ENCODE results near the gene CHRNA10.

The CHRNA10 gene

GRCh38 chr11:3683039-3683438, 11.9 kb upstream of the CHRNA10 start:
- no peak overlapping the region for H3K4me3 ChIP-seq (ENCODE audit: low read length)
- TF ChIP-seq, protein P1, sequence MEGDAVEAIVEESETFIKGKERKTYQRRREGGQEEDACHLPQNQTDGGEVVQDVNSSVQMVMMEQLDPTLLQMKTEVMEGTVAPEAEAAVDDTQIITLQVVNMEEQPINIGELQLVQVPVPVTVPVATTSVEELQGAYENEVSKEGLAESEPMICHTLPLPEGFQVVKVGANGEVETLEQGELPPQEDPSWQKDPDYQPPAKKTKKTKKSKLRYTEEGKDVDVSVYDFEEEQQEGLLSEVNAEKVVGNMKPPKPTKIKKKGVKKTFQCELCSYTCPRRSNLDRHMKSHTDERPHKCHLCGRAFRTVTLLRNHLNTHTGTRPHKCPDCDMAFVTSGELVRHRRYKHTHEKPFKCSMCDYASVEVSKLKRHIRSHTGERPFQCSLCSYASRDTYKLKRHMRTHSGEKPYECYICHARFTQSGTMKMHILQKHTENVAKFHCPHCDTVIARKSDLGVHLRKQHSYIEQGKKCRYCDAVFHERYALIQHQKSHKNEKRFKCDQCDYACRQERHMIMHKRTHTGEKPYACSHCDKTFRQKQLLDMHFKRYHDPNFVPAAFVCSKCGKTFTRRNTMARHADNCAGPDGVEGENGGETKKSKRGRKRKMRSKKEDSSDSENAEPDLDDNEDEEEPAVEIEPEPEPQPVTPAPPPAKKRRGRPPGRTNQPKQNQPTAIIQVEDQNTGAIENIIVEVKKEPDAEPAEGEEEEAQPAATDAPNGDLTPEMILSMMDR (IDR thresholded peaks at IDR 0.05; ENCODE audit: insufficient read depth, low read depth, low read length, missing control alignments) = no peak
- no peak for DNase-seq (ENCODE audit: low read depth)

DNA sequence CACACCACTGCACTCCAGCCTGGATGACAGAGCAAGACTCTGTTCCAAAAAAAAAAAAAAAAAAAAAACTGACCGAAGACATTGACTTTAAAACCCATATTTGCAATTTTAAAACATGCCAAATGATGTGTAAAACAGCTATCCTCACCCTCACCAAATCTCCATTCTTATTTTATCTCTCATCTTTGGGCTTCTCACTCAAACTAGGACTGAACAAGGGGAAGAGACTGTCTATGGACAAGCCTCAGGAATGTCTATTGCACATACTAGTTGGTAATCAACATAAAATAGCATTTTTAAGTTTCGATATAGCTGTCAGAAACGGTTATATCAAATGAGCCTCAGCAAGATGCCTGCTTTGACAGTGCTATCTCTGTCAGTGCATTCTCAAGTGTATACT, 7.9 kb upstream of the CHRNA10 start:
- DNase-seq (ENCODE audit: low read depth) = no peak
- TF ChIP-seq, protein P1 (IDR thresholded peaks at IDR 0.05; ENCODE audit: insufficient read depth, low read depth, low read length, missing control alignments) = no peak
- no peak overlapping the region for H3K4me3 ChIP-seq (ENCODE audit: low read length)

GRCh38 chr11:3675971-3676370, 4.8 kb upstream of the CHRNA10 start:
- TF ChIP-seq, protein P1 (IDR thresholded peaks at IDR 0.05; ENCODE audit: insufficient read depth, low read depth, low read length, missing control alignments) = no peak
- DNase-seq (ENCODE audit: low read depth) = peak; percentile 20
- no peak overlapping the region for H3K4me3 ChIP-seq (ENCODE audit: low read length)

DNA sequence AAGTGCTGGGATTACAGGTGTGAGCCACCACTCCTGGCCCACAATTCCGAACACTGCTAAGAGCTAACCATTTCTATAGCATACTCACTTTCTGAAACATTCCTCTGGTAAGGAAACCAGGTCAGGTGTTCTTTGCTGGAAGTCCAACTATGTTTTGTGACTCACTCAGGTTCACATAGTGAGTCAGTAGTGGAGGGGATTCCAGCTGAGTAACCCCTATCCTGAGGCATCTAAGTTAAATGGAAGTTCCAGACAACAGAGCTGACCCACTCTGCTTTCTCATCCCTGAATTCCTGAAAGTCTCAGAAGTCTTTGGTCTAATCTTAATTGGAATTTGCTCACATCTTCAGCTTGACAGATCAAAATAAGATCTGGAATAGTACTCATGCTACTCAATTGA, 3.0 kb upstream of the CHRNA10 start:
- TF ChIP-seq, protein P1 (IDR thresholded peaks at IDR 0.05; ENCODE audit: insufficient read depth, low read depth, low read length, missing control alignments) = no peak
- peak; percentile 97 for DNase-seq (ENCODE audit: low read depth)
- H3K4me3 ChIP-seq (ENCODE audit: low read length) = no peak overlapping the region

DNA sequence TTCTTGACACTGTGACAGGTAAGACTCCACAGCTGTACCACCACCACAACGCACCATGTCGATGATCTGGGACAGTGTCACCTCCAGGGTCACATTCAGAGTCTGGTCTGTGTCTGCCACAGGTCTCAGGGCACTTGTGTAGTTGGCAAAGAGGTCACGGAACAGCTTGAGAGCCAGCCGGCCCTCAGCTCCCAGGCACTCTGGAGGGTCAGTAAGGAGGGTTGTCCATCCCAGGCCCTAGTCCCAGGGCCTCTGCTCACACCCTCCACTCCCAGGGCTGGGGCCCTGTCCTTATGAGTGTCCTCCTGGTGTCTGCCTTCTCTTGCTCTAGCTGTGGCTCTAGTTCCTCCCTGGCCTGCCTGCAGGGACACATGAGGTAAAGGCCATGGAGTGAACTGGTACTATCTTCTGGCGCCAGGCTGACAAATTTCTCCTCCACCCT, 1.4 kb downstream of the CHRNA10 start:
- TF ChIP-seq, protein P1 (IDR thresholded peaks at IDR 0.05; ENCODE audit: insufficient read depth, low read depth, low read length, missing control alignments) = no peak
- H3K4me3 ChIP-seq (ENCODE audit: low read length) = no peak overlapping the region
- DNase-seq (ENCODE audit: low read depth) = no peak

DNA sequence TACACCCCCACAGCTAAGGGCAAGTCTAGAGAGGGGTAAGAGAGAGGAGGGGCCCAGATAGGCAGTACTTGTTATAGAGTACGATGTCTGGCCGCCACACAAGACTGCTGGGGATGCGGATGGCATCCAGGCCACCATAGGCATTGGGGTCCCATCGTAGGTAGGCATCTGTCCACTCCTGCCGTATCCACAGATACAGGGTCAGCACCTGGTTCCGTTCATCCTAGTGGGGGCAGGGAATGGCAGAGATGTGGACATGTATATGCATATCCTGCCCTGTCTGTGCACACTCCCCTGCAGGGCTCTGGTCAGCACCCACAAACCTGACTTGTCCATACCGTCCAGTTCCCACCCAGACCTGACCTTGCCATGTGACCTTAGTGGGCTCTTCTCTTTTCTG, 2.1 kb downstream of the CHRNA10 start:
- TF ChIP-seq, protein P1 (IDR thresholded peaks at IDR 0.05; ENCODE audit: insufficient read depth, low read depth, low read length, missing control alignments) = no peak
- H3K4me3 ChIP-seq (ENCODE audit: low read length) = no peak overlapping the region
- DNase-seq (ENCODE audit: low read depth) = no peak
